ENCODE data around the gene FAM89B.

FAM89B gene

DNA sequence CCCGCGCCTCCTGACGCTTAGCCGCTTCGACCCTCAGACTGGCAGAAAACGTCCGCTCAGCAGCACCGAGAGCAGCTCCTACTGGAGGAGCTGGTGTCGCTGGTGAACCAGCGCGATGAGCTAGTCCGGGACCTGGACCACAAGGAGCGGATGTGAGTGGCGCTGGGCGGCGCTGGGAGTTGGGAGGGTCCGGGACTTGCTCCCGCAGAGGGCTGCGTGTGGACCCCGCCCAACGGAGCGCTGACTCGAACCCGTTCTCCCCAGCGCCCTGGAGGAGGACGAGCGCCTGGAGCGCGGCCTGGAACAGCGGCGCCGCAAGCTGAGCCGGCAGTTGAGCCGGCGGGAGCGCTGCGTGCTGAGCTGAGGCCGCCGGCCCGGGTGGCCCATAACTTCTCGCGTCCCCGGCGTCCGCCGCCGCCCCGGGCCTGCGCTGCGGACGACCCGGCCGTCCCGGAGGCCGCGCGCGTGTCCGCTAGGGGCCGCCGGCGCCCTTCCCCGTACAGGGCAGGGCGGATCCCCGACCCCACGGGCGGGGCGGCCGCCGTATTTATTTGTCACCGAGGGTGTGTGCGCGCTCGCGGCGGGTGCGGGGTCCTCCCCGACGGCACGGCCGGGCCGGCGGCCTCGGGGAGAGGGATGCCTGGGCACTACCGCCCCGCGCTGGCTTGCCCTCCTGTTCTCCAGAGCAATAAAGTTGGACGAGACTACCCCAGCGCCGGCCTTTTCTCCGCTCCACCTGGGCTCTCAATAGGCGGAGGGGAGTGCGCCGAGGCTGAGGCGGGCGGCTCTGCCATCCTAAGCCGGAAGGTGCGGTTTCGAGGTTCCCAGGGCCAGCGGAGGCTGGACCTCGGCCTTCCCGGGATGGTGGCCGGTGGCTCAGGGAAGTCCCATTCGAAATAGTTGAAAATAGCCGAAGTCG lies 19.9 kb downstream of the FAM89B start:
- DNase-seq, result no peak

DNA sequence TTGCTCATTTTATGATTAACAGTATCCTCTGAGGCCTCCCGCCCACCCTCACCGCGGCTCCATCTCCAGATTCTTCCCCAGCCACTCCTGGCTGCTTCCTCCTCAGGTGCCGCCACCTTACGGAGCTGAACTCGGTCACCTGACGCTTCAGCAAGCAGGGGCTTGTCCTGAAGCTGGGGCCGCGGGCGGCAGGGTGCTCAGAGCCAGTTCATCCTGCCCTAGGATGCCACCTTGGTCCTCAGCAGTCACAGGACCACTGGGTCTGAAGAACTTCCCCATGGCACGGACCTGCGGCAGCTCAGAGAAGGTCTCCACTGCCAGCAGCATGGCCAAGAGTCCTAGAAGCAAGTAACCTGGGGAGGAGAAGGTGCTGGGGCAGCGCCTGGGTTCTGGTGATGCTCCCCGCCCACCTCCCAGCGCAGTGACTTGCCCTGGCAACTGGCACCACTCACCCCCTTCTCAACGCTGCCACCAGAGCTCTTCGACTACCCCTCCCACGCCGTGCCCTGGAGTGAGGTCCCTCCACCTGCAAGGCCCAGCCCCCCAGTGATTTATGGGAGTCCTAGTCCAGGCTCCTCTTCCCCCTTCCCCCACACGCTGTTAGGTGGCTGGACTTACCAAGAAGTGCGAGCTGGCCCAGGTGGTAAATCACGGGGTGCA lies 20.6 kb downstream of the FAM89B start:
- DNase-seq, result no peak

DNA sequence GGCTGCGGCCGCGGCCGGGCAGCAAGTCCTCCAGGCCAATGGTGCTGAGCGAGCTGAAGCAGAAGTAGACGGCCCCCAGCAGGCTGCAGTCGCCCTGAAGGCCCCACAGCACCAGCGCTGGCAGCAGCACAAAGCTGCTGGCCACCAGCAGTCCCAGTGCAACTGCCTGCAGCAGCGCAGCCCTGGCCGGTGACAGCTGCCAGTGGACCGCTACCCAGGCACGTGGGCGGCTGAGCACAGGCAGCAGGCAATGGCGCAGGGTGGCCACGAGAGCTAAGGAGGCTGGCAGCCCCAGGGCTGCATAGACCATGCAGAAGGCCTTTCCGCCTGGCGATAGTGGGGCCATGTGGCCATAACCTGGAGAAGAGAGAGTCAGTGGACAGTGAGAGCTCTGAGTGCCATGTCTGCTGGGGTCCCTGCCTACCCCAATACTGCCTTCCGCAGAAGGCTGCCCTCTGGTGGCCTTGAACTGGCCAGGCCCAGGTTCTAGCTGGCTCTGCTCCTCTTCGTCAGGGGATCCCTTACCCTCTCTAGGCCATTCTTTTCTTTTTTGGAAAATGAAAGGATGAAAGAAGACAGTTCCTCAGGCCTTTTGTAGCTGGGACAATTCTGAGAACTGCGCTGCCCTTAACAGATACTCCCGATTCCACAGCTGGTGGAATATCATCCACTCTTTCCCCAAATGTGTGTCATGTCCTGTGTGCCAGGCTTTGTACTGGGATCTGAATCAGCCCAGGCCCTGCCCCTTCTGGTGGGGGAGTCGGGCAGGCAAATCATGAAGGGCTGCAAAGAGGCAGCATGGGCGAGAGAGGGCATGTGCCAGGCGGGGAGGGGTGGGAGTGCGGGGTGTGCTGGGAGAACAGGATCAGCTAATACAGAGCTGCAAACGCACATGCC lies 21.4 kb downstream of the FAM89B start:
- no peak for DNase-seq

DNA sequence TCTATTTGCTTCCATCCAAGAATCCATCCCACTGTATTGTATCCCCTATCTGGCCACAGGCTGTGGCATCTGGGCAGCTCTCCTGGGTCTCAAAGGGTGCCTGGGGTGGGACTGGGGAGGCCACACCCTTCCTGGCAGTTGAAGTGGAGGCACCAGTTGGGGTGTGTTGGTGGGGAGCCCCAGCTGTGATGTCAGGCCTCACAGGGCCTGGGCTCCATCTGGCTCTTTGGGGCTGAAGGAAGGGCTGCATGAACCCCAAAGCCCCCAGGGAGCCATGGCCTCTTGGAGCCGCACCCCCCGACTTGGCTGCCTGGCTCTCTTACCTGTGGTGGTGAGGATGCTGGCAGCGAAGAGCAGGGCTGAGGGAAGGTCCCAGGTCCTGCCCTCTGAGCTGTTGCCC lies 22.8 kb downstream of the FAM89B start:
- DNase-seq, result no peak

DNA sequence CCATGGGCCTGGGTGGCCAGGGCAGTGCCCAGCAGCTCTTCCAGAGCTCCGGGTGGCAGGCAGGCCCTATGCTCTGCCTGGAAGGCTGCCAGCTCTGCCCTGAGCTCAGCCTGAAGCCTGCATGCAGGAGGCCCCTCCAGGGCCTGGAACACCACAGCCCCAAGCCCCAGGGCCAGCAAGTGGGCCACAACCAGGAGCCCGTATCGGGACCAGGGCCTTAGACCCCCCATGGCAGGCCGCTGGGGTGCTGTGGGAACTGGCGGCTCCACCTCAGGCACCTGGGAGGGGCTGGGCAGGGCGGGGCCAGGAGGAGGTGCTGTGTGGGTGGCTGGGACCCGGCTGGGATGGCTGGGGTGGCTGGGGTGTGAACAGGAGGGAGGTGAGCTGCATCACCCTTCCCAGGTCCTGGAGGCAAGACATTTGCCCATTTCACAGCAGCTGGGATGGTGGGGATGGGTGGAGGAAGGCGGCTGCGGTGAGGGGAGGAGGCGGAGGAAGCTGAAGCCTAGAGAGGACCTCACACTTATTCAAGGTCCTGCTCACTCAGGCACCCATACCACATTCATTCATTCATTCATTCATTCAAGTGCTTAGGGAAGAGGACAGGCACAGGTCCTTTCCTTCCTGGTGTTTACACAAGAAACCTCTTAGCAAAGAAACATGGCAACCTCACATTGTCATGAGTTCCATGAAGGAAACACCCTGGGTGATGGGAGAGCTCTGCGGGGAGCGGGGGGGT lies 23.4 kb downstream of the FAM89B start, which contains the start of gene KCNK7:
KCNK7 (minus strand) TSS at position 258 of the 739 bp plus-strand sequence; CDS start at position 230, 28 bp downstream.
- no peak for DNase-seq

DNA sequence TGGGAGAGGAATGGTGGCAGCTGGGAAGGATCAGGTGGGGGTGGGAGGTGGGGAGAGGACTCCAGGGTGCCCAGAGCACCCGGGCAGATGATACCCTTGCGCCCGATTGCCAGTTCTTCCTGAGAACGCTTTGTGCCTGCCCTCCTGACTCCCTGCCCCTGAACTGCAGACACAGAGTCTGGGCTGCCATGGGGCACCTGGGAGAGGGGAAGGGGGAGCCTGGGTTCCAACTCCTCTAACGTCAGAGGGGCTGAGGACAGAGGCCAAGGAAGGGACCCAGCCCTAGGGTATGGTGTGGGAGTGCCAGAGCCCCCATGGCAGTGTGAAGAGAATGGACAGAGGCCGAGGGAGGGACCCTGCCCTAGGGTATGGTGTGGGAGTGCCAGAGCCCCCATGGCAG lies 24.2 kb downstream of the FAM89B start:
- DNase-seq, result no peak

DNA sequence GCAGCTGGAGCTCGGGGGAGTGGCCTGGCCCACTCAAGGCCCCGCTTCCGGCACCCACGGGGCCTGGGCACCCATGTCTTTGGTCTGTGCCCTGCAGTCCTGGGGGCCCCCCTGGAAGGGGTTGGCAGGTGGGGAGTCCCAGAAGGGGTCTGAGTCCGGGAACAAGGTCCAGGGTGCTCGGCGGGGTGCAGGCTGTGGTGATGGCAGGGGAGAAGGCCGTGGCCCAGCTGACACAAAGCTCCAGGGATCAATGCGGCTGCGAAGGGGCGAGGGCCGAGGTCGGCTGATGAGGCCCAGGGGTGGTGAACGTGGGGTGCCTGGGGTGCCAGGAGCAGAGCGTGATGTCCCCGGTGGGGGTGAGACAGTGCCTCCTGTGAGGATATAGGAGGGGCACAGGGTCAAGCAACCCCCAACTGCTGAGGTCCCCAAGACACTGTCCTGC lies 25.9 kb downstream of the FAM89B start:
- no peak for DNase-seq

DNA sequence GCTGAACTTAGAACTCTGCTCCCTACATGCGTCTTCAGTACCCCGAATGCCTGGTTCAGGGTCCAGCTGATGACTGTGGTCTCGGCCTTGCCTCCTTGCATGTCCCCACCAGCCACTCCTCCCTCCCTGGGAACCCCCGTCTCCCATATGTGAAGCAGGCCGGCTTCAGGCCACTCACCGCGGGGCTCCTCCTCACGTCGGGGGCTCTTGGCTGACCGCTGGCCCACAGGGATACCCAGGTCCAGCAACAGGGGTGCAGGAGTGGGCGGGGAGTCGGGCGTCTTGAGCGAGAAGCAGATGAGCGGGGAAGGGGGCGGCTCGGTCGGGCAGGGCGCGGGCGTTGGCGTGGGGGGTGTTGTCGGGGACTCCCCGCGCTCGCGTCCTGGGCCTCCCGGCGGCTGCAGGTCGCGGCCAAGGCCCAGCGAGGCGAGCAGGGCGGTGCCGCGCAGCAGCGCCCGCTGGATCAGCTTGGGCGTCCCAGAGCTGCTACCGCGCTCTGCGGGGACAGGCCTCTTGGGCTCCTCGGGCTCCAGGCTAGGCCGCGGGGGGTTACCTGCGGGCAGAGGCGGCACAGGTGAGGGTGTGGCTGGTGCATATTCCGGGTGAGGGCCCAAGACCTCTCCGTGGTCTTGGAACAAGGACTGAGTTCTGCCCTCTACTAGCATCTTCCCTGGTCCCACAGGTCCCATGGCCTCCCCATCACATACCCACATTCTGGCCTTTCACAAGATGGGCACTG lies 27.0 kb downstream of the FAM89B start:
- no peak for DNase-seq

DNA sequence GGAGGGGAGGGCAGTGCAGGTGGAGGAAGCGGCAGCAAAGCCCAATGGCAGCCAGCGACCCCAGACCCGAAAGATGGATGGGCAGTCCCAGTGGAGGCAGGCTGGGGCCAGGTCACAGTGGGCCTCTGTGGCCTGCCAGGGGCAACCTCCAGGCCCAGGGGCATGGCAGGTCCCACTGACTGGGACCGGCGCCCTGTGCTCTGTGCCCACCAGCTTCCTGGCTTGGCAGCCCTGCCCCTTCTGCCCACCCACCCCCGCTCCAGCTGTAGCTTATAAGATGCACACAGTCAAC lies 27.6 kb downstream of the FAM89B start:
- DNase-seq, result no peak

DNA sequence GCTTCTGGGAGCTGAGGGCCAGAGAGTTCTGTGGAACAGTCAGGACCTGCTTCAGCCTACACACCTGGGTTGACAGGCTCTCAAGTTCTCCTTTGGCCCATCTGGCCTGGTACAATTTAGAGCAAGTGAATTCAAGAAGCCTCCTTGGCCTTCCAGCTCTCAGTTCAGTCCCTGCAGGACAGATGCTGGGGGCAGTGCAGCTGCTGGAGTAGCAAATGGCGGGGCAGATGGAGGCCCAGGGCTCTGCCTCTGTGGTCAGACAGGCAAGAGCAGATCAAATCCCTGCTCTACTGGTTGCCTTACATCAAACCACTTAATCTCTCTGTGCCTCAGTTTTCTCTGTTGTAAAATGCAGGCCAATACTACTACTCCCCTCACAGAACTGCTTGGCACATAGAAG lies 31.9 kb downstream of the FAM89B start:
- no peak for DNase-seq

DNA sequence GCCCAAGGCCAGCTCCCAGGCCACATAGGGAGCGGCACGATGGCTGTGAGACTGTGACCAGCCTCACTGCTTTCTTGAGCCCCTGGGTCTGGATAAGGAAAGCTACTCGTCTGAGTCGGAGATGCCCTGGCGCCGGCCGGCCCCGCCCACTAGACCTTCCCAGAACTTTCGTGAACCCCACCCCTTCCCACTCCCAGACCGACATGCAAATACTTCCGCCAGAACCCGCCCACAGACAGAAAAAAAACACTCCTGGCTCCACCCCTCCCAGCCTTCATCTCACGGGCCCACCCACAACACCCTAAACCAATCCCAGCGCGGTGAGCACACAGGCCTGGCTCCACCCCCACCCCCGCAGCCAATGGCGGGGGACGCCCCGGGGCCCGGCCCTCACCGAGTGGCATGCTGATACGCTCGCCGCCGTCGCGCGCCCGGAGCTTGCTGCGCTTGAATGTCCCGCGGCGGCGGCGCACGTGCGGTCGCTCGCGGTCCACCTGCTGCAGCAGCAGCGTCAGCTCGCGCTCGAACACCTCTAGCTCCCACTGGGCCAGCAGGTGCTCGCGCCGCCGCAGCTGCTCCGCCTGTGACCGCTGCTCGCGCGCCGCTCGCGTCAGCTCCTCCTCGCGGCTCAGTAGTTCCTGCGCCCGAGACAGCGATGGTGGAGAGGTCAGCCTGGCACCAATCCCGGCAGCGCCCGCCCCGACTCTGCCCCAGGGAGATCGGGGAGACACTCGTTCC lies 34.7 kb downstream of the FAM89B start:
- no peak for DNase-seq

DNA sequence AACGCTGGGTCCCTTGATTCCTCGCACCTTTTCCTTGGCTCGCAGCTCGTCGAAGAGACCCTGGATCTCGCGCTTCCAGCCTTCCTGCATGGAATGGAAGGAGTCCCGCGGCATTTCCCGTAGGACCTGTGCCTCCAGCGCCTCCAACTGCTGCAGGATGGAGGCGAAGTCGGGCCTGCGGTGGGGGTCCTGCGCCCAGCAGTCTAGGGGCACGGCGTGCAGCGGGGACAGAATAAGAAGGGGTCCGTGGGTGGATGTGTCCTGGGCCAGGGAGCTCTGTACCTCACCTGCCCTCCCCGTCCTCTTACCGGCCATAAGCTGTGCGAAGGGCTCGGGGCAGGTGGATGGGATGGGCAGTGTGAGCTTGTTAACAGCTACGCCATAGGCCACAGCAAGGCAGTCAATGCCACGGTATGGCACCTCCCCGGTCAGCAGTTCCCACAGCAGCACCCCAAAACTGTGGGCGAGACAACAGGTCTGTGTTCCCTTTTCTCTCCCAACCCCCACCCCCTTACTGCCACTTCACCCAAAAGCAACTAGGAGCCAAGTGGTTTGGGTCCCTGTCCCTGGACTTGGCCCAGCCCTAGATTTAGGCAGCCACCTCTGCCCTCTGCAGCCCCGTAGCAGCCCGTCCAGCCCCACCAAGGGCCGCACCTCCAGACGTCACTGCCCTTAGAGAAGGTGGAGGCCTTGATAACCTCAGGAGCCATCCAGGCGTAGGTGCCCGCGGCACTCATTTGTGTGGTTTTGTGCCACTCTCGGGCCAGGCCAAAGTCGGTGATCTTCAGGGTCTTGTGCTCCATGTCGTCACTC lies 35.5 kb downstream of the FAM89B start:
- DNase-seq, result no peak

DNA sequence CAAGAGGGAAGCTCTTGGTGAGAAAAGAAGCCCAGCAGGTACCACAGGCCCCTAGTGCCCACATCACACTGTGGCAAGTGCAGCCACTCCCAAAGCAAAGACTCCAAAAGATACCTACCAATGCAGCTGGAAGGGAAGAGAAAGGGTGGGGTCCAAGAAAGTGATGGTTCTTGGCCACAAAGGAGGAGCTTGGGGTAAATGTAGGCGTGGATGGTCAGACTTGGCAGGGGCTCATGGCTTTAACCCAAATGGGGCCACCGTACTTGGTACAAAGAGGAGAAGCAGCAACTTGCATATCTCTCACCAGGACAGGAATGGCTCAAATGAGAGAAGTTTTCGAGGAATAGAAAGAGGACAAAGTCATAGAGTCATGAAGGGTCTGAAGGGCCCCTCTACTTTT lies 36.9 kb downstream of the FAM89B start:
- DNase-seq, result no peak

DNA sequence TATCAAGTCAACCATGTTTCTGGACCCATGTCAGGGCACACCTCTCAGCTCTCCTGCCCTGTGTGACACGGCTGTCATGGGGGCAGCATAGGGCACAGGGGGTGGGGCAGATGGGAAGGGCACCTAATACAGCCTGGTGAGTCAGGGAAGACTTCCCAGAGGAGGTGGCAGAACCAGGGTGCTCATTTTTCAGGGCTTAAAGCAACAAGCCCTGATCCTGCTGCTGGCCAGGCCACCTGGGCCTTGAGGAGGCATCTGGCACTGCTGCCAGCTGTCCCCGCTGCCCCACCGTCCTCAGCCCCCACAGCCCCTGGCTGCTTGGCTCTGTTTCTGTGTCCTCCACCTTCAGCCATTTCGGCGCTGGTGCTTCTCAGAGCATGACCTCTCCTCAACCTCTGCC lies 37.3 kb downstream of the FAM89B start:
- no peak for DNase-seq

DNA sequence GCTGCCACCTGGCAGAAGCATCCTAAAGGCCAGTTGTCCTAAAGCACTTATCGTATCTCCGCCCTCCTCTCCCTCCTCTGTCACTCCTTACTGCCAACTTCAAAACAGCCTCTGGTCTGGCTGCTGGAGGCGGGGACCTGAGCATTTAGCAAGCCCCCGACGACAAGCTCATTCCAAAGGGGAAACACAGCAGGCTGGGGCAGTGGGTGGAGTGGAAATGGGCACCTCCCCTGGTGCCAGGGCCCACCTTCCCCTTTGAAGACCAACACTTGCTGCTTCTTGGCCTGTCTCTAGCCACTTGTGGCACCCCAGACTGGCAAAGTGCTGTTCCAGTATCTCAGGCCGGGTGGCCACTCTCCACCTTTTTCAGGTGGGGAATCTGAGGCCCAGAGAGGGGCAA lies 38.1 kb downstream of the FAM89B start:
- DNase-seq, result no peak

DNA sequence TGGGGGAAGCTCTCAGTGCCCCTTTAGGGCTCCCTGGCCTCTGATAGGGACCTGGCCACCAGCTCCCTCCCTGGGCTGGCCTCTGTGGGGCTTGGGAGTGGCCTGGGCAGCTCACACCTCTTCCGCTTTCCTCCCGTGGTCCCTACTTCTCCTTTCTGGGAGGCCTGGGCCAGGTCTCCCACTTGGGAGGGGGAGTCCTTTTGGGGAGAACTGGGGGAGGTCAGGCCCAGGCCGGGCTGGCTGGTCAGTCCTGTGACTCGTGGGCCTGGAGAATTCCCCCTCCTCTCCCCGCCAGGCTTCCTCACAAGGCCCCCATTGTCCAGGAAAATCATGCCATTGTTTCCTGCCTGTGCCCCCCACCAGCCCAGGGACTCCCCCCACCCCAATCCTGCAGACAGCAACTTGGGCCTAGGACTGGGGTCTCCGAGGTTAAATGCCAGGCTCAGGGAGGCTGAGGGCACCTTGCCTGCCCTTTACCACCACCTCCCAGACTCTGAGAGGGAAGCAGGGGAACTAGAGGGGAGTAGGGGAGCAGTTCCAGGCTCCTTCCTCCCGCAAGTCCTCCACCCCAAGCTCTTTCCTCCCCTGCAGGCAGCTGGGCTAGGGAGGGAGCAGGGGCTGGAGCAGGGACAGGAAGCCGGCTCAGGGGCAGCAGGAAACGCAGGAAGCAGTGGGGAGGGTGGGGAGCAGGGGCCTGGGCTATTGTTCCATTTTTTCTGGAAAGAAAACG lies 38.9 kb downstream of the FAM89B start:
- DNase-seq, result no peak

DNA sequence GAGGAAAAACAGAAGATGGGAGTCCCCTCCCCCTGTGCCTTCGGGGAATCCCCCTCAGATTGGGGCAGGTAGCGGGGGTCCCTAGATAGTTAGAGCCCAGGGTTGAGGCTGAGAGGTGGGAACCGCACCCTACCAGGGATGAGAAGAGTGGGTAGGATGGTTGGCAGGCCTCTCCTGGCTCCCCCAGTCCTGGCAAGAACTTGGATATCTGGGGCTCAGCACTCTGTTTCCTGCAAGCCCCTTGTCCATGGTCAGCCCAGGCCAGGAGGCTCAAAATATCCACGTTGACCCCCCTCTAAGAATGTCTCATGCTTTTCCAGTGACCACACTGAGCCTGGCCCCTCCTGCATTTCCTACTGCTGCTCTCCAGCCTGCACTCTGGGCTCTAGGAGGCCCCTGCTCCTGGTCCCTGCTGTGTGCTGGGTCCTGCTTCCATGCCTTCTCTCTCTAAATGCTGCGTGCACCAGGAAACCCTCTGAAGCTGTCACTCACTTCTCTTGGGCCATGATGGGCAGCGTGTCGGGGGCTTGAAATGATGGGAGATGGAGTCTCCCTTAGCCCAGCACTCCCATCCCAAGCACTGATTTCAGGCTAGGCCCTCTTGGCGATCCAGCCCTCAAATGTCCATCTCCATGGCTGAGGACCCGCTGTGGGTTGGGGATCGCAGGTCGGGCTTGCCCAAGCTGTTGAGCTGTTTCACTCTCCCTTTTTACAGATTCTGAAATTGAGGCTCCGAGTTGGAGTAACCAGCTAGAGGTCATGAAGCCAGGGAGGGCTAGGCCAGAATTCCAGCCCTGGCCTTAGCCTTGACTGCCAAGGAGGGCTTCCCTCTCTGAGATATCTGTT lies 39.6 kb downstream of the FAM89B start:
- no peak for DNase-seq

DNA sequence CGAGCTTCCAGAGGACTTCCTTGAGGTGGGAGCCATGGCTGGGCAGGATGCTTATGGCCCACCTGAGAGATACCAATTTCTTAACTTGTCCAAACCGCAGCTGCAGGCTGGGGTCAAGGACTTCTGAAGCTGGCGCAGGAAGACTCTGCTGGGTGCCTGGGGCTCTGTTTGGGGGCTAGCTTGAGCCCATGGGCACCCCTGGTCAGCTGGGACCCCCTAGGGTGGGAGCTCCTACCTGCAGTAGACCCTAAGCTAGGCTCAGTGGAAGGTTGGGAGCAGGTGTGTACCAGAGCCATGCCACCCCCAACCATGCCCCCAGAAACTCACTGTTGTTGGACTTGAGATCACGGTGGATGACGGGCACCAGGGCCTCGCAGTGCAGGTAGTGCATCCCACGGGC lies 40.4 kb downstream of the FAM89B start:
- DNase-seq, result no peak

Measured in NCI-H187 treated with DMSO at 0.1 percent for 48 hours (cell line).